GM10248 (cell line): ENCODE data around the gene PPIP5K1.

Experiments
- CTCF ChIA-PET: fragments of 300-600 bp; sonication (Branson Sonifier 250); formaldehyde crosslinking; extraction: SDS; loops from one replicate; lab custom pipeline; 2021; ENCODE audit warnings: antibody characterized with exemption; lab: Yijun Ruan, JAX
- POLR2A ChIA-PET: fragments of 350-650 bp; sonication (Branson Sonifier 250); formaldehyde crosslinking; extraction: SDS; loops from one replicate; lab custom pipeline; 2020; ENCODE audit warnings: antibody characterized with exemption; lab: Yijun Ruan, JAX
- DNase-seq: peaks from one replicate; pipeline ENCODE4 v3.0.0; 2012; ENCODE audit errors: extremely low spot score
- TF ChIP-seq, protein P1 (sequence below): IDR thresholded peaks from 2 replicates; pipeline ENCODE4 v1.5.1; 2012; ENCODE audit warnings: mild to moderate bottlenecking, low read depth; ENCODE audit errors: extremely low read depth, missing control alignments, control extremely low read depth

Gene PPIP5K1

GRCh38 chr15:43514241-43515057 is 75.6 kb downstream of the PPIP5K1 start:
- no peak for DNase-seq
- CTCF ChIA-PET = interaction anchor here (0.7 to 5.2 kb wide), 30 partner anchors 9 to 160 kb away, joined by 3 to 41 read pairs (median 4); partner anchors contain the start of genes TP53BP1, TUBGCP4 and ZSCAN29
- POLR2A ChIA-PET = interaction anchor here (0.6 kb wide), 1 partner anchor 209 kb away, joined by 4 read pairs; no protein-coding TSS in a partner anchor
- TF ChIP-seq, protein P1, sequence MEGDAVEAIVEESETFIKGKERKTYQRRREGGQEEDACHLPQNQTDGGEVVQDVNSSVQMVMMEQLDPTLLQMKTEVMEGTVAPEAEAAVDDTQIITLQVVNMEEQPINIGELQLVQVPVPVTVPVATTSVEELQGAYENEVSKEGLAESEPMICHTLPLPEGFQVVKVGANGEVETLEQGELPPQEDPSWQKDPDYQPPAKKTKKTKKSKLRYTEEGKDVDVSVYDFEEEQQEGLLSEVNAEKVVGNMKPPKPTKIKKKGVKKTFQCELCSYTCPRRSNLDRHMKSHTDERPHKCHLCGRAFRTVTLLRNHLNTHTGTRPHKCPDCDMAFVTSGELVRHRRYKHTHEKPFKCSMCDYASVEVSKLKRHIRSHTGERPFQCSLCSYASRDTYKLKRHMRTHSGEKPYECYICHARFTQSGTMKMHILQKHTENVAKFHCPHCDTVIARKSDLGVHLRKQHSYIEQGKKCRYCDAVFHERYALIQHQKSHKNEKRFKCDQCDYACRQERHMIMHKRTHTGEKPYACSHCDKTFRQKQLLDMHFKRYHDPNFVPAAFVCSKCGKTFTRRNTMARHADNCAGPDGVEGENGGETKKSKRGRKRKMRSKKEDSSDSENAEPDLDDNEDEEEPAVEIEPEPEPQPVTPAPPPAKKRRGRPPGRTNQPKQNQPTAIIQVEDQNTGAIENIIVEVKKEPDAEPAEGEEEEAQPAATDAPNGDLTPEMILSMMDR = peak; percentile 52

DNA sequence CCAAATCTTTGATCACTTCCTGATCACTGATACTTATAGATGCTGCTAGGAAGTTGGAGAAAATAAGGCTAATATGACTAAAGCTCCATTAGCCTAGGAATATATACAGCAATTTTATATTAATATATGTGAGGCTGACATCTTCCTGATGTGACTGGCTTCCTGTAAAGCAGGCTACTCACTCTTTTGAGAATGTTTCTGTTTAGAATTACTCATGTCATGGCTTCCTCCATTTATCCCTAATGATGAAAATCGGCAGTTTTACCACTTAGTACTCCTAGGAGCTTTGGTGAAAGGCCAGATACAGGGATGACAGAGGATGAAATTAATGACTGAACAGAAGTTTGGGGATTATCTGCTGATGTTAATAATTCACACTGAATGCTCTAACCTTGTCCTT is 76.5 kb downstream of the PPIP5K1 start:
- DNase-seq = no peak
- TF ChIP-seq, protein P1 = no peak
- POLR2A ChIA-PET = no interaction called here
- CTCF ChIA-PET = interaction anchor here (0.7 to 5.2 kb wide), 19 partner anchors 8 to 145 kb away, joined by 3 to 41 read pairs (median 7); no protein-coding TSS in a partner anchor

DNA sequence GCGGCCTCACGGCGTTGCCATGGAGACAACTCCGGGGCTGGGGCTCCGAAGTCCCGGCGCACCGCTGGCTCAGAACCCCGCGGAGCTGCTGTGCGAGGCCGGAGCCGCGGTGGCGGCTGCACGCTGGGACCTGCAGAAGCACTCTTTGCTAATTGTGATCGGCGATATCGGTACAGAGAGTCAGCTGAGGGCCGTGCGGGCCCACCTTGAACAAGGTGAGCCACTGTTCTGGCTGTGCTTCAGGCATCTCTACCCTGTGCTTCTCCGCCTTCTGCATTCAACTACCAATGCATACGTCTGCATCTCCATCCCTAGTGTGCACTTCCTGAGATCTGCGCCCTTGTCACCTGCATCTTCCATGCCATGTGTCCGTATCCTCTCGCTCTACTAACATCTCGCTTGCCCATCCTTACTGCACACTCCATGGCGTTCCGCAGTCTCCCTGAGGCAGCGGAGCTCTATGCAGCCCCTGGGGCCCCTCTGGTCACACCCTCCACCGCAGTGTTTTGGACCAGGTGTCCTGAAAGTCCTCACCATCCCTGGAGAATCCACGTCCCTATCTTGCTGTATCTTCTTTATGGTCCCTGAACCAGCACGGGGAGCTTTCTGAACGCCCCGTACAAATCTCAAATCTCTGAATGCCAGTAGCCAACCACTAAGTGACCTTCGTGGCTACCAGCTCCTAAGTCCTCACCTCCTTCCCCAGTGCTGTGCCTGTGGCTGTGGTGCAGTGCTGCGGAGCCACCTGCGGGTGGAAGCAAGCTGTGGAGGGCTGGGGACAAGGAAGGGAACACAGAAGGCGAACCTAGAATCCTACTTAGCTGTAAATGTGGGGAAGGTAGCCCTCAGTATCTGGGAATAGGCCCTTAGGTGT is 78.8 kb downstream of the PPIP5K1 start:
- TF ChIP-seq, protein P1 = peak; percentile 22
- ChIA-PET CTCF (interaction anchor here (0.9 to 5.2 kb wide), 10 partner anchors 9 to 140 kb away, joined by 3 to 41 read pairs (median 5); partner anchors contain the start of genes TP53BP1, TUBGCP4 and ZSCAN29), POLR2A (interaction anchor here (0.8 kb wide), 1 partner anchor 70 kb away, joined by 3 read pairs; no protein-coding TSS in a partner anchor)
- no peak for DNase-seq

- CTCF ChIA-PET = interaction anchor here (0.9 to 4.8 kb wide), 8 partner anchors 9 to 134 kb away, joined by 3 to 11 read pairs (median 5); partner anchors contain the start of gene TP53BP1
- POLR2A ChIA-PET = interaction anchor here (0.8 kb wide), 1 partner anchor 69 kb away, joined by 3 read pairs; no protein-coding TSS in a partner anchor
- TF ChIP-seq, protein P1 = no peak
- DNase-seq = peak; percentile 98
Observed at GRCh38 chr15:43510200-43511011, 79.6 kb downstream of the PPIP5K1 start.

- DNase-seq = no peak
- TF ChIP-seq, protein P1 = no peak
- POLR2A ChIA-PET = no interaction called here
- CTCF ChIA-PET = interaction anchor here (1.2 to 4.8 kb wide), 5 partner anchors 9 to 133 kb away, joined by 3 to 11 read pairs (median 8); partner anchors contain the start of gene TP53BP1
Observed at GRCh38 chr15:43509660-43510199, 80.3 kb downstream of the PPIP5K1 start.
